Aorta (tissue), 5 donors: ENCODE measurements around the gene SV2B. TPM values are rescaled to one million over a fixed set of nuclear protein-coding genes. Genes with fewer than 3 reads are reported as not detected.

Experiments used
- ATAC-seq: fragments of 200-7000 bp; cut with Tn5 transposase; one replicate; pipeline ENCODE4 v1.9.1; 2022; ENCODE audit warnings: moderate library complexity; ENCODE audit not compliant: low FRiP score
- DNase-seq, 2 donors: peaks; one replicate each; pipeline ENCODE4 v3.0.0-alpha.2; 2020
- H3K27ac ChIP-seq, 2 donors: one replicate each; pipeline ENCODE4 v1.5.1; 2013; ENCODE audit warnings: low read length in 2 of 2, mild to moderate bottlenecking in 2 of 2, moderate library complexity in 2 of 2, control low read depth in 1 of 2, inconsistent platforms in 1 of 2, low read depth in 1 of 2
- H3K27me3 ChIP-seq, 2 donors: one replicate each; pipeline ENCODE4 v1.6.1; 2013; ENCODE audit warnings: control low read depth in 1 of 2, low read length in 1 of 2, mild to moderate bottlenecking in 1 of 2, moderate library complexity in 1 of 2; ENCODE audit not compliant: insufficient read depth in 2 of 2, control insufficient read depth in 1 of 2
- H3K36me3 ChIP-seq, 2 donors: one replicate each; pipeline ENCODE4 v1.6.1; 2013; ENCODE audit warnings: control low read depth in 1 of 2, low read length in 1 of 2, mild to moderate bottlenecking in 1 of 2; ENCODE audit not compliant: insufficient read depth in 2 of 2, control insufficient read depth in 1 of 2
- H3K4me1 ChIP-seq, 2 donors: one replicate each; pipeline ENCODE4 v1.6.1; 2013; ENCODE audit warnings: low read length in 2 of 2, control low read depth in 1 of 2, mild to moderate bottlenecking in 1 of 2, moderate library complexity in 1 of 2; ENCODE audit not compliant: insufficient read depth in 2 of 2, control insufficient read depth in 1 of 2
- H3K4me3 ChIP-seq, 2 donors: one replicate each; pipeline ENCODE4 v1.5.1; 2013; ENCODE audit warnings: low read length in 2 of 2, control low read depth in 1 of 2, mild to moderate bottlenecking in 1 of 2
- H3K9me3 ChIP-seq: one replicate; pipeline ENCODE4 v1.6.1; 2013; ENCODE audit warnings: mild to moderate bottlenecking, low read length; ENCODE audit not compliant: control insufficient read depth
- WGBS, 2 donors: extraction: QIAGEN DNeasy Blood & Tissue Kit; methylation state at CpG; one replicate each; pipeline ENCODE4 v1.1.7; 2013; 5-methylcytosine and 5-hydroxymethylcytosine counted together
- intact Hi-C, 2 donors: fragments of 100-400 bp; cut with DNase I; formaldehyde crosslinking; loops; one replicate each; pipeline versions ENCODE4 v1.14.2 to v1.15.0; 2022
- polyA plus RNA-seq, 2 donors: library from polyadenylated mRNA; stranded (reverse); fragments of 200-250 nt; gene quantifications; one replicate each; pipeline ENCODE4 v1.2.3, GENCODE V29; 2013
- total RNA-seq, 2 donors: library from RNA; stranded (reverse); fragmentation: NEBNext Ultra II Directional; extraction: Animal tissue kit (Norgen Biotek cat#: 25700); gene quantifications; one replicate each; pipeline ENCODE4 v1.2.1, GENCODE V29; 2021
- donor health status: healthy with polysubstance abuse.
- donor health status: Bipolar disorder and iron deficiency.
- donor health status: DM: no; HTN: no; CAD: no.
- donor health status: DM: no; HTN: no; CAD: no.
- donor health status: DM: yes; HTN: yes; CAD: no.

SV2B gene
- total and polyA plus RNA-seq, 4 donors: 2.5 to 6.4 TPM; not detected in 2

- intact Hi-C loops: no loop called here
- no peaks in the 10 kb centered on the region for H3K36me3 ChIP-seq
- ATAC-seq (no peak), DNase-seq (no peak)
- peaks cover 0 to 1% of the 10 kb centered on the region in 2 donors for H3K27me3 ChIP-seq
- H3K4me3 ChIP-seq: no peak overlapping the region
- H3K4me1 ChIP-seq: no peaks in the 10 kb centered on the region
- 68 to 69% methylated on average over 10 of the region's 10 CpGs for WGBS, 2 donors
- no peak overlapping the region for H3K27ac ChIP-seq
- peaks cover 1% of the 10 kb centered on the region for H3K9me3 ChIP-seq
Observed at GRCh38 chr15:91152896-91153581, 53.0 kb downstream of the SV2B start.

GRCh38 chr15:91153954-91154353 lies 53.9 kb downstream of the SV2B start:
- no peak for DNase-seq
- intact Hi-C loops: no loop called here
- Histone ChIP-seq H3K36me3 (no peaks in the 10 kb centered on the region), H3K4me3 (no peak overlapping the region), H3K9me3 (peaks cover 1% of the 10 kb centered on the region), H3K27ac (no peak overlapping the region), H3K27me3 (no peaks in the 10 kb centered on the region), H3K4me1 (no peaks in the 10 kb centered on the region)
- no peak for ATAC-seq
- WGBS, 2 donors: 58 to 67% methylated on average over 1 of the region's 1 CpG

- DNase-seq: no peak
- H3K27ac ChIP-seq: no peak overlapping the region
- WGBS, 2 donors: 84% methylated on average over 6 of the region's 6 CpGs
Observed at GRCh38 chr15:91156175-91156726, 56.2 kb downstream of the SV2B start.

GRCh38 chr15:91158415-91159394 lies 58.6 kb downstream of the SV2B start:
- ATAC-seq (no peak), DNase-seq (no peak)
- Histone ChIP-seq H3K27ac (no peak overlapping the region), H3K9me3 (no peaks in the 10 kb centered on the region), H3K27me3 (no peaks in the 10 kb centered on the region), H3K4me1 (no peaks in the 10 kb centered on the region), H3K36me3 (no peaks in the 10 kb centered on the region), H3K4me3 (no peak overlapping the region)
- intact Hi-C loops: no loop called here
- 77 to 78% methylated on average over 7 of the region's 7 CpGs for WGBS, 2 donors

More at GRCh38 chr15:91156175-91156726, 56.2 kb downstream of the SV2B start:
- Histone ChIP-seq H3K27me3 (no peaks in the 10 kb centered on the region), H3K4me3 (no peak overlapping the region), H3K4me1 (no peaks in the 10 kb centered on the region), H3K9me3 (no peaks in the 10 kb centered on the region), H3K36me3 (no peaks in the 10 kb centered on the region)
- no peak for ATAC-seq
- intact Hi-C loops: no loop called here

- intact Hi-C loops: no loop called here
- no peak for ATAC-seq
- Histone ChIP-seq H3K9me3 (no peaks in the 10 kb centered on the region), H3K4me1 (no peaks in the 10 kb centered on the region), H3K27me3 (no peaks in the 10 kb centered on the region), H3K4me3 (no peak overlapping the region), H3K27ac (no peak overlapping the region), H3K36me3 (no peaks in the 10 kb centered on the region)
- no peak for DNase-seq
- 82 to 86% methylated on average over 1 of the region's 1 CpG for WGBS, 2 donors
Observed at GRCh38 chr15:91165850-91166249, 65.8 kb downstream of the SV2B start.

- intact Hi-C loops: no loop called here
- no peak overlapping the region for H3K27ac ChIP-seq
- H3K4me1 ChIP-seq: no peaks in the 10 kb centered on the region
- H3K36me3 ChIP-seq: no peaks in the 10 kb centered on the region
- peaks cover 0 to 1% of the 10 kb centered on the region in 2 donors for H3K27me3 ChIP-seq
- peaks cover 1% of the 10 kb centered on the region for H3K9me3 ChIP-seq
- H3K4me3 ChIP-seq: no peak overlapping the region
- ATAC-seq (no peak), DNase-seq (no peak)
Observed at GRCh38 chr15:91168457-91168856, 68.4 kb downstream of the SV2B start.

GRCh38 chr15:91171334-91171733 lies 71.3 kb downstream of the SV2B start:
- no peak for ATAC-seq
- Histone ChIP-seq H3K9me3 (peaks cover 1% of the 10 kb centered on the region), H3K4me3 (no peak overlapping the region), H3K27ac (no peak overlapping the region), H3K36me3 (no peaks in the 10 kb centered on the region), H3K27me3 (peaks cover 0 to 1% of the 10 kb centered on the region in 2 donors), H3K4me1 (no peaks in the 10 kb centered on the region)
- WGBS, 2 donors: 61 to 63% methylated on average over 9 of the region's 9 CpGs
- DNase-seq: no peak
- intact Hi-C loops: no loop called here

- WGBS, 2 donors: 65 to 82% methylated on average over 3 of the region's 3 CpGs
- no peaks in the 10 kb centered on the region for H3K9me3 ChIP-seq
- H3K4me3 ChIP-seq: no peak overlapping the region
- ATAC-seq (no peak), DNase-seq (no peak)
- no peaks in the 10 kb centered on the region for H3K4me1 ChIP-seq
- intact Hi-C loops: no loop called here
- H3K27ac ChIP-seq: no peak overlapping the region
- H3K36me3 ChIP-seq: no peaks in the 10 kb centered on the region
- no peaks in the 10 kb centered on the region for H3K27me3 ChIP-seq
Observed at GRCh38 chr15:91182101-91182500, 82.0 kb downstream of the SV2B start.
